GM19324 (cell line): ENCODE results near the gene DGCR8.

Experiments
- ATAC-seq: cut with Tn5 transposase; IDR thresholded peaks from one replicate; pipeline ENCODE4 v1.9.1; 2021; ENCODE audit warnings: mild to moderate bottlenecking, moderate library complexity; ENCODE audit not compliant: unreplicated experiment, low FRiP score

DGCR8 gene

DNA sequence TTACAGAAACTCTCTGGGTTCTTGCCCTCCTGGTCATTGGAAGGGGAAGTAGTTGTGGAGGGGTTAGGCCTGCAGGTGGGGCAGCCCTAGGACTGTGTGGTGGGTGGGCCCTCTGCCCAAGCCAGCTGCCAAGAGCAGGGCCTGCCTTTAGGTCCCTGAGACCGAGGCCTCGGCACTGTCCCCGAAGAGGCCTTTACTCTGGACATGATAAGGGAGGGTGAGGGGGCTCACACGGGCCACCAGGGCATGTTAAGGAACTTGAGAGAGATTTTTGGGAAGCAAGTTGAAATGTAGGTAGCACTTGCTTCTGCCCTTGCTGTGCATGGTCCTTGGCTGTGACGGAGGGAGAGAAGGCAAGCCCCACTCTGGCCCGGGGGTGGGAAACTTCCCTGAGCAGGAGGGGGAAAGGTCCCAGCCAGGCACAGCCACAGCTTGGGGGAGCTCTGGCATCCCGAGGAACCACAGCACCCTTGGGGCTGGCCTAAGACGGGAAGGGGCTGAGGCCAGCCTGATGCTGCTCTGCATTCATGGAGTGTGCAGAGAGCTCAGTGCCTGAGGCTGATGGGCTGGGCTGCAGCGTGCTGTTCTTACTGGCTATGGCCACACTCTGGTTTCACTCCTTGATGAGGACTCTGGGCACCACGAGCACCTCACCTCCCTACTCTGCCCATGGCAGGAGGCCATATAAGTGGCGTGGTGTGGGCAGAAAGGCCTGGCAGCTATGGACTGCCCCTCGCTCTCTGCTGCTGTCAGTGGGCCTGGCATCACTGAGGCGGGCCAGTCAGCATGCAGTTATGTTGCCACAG lies 28.1 kb downstream of the DGCR8 start:
- ATAC-seq: no peak

GRCh38 chr22:20108757-20109230 lies 28.8 kb downstream of the DGCR8 start:
- ATAC-seq: no peak

GRCh38 chr22:20109411-20110358 lies 29.6 kb downstream of the DGCR8 start:
- no peak for ATAC-seq

GRCh38 chr22:20110359-20110985 lies 30.4 kb downstream of the DGCR8 start:
- ATAC-seq: no peak

DNA sequence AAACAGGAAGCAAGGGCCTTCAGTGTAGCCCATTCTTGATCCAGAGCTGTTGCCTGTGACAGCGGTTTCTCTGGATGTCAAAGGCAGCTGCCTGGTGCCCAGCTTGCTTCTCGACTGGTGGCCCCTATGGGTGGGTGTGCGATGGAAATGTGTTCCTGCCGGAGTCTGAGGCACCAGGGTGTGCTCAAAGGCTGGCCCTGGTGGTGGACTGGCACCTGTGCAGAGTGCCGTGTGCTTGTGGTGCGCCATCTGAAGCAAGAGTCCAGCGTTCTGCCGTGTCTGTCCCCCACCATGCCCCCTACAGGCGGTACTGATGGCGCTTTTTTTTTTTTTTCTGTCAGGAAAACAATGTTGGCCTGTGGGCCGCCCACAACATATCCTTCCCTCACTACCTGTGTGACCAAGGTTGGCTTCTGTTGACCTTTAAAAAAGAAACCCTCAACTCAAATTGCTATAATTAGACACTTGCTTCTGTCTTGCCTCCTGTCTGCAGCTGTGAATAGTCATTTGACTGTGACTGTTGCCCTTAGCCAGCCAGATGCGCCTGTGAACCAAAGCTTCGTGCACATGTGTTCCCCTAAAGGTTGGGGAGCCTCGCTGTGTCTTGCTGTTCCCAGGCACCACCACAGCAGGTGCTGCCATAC lies 31.1 kb downstream of the DGCR8 start:
- ATAC-seq: no peak

GRCh38 chr22:20111689-20112622 lies 31.9 kb downstream of the DGCR8 start:
- ATAC-seq: no peak

DNA sequence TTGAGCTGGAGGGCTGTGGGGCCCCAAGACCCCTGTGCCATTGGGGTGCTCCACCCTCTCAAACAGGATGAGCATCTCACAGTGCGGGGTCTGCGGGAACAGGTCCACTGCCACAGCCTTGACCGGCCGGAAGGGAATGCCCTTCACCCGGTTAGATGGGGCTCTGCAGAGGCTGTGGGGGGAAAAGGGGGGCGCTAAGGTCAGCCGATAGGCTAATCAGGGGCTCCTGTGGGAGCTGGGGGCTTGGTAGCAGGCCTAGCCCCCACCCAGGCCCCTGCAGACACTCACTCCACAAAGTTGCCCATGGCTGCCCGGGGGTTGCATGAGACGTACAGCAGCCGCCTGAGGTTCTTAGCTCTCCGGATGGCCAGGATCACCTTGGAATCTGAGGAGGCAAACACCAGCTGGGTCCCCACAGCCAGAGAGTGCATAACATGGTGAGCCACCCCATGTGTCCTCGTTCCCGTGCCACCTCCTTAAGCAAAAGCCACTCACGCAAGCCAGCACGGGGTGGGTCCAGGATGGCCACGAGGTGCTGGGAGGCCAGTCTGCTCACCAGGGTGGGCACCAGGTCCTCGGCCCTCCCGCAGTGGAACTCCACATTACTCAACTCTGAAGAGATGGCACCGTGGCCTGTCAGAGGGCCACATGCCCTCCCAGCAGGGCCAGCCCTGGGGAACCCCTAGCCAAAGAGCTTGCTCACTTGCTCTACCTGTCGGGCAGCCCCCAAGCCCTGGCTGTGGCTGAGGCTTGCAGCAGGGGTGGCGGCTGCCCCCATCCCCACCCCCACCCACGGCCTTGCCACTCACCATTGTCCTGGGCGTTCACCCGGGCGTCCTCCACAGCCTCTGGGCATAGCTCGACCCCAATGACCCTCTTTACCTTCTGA lies 32.8 kb downstream of the DGCR8 start:
- no peak for ATAC-seq

DNA sequence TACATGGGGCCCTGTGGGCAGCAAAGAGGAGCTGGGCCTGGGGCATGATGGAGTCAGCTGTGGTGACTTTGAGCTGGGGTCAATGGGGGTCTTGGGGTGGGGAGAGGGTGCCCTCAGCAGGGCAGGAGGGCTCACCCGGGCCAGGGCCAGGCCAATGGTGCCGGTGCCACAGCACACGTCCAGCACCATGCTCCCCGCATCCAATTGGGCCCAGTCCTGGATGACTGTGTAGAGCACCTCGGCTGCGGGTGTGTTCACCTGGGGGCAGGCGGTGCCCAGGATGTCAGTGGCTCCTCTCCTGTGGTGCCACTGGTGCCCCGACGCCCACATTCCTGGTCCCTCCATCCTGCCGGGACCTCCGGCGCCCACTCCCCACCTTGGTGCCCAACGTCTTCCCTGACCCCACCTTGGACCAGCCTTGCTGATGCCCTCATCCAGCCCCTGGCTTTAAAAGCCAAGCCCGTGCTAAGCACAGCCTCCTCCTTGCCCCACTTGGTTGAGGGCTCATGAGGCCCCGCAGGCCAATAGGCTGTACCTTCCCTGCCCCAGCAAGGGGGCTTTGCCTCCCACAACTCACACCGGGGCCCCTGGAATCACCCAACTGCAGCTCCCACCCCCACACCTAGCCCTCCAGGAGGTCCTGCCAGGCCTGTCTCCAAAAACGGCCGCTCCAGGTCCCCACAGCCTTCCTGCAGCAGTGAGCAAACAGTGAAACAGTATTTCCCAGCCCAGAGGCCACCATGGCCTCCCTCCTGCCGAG lies 33.7 kb downstream of the DGCR8 start:
- ATAC-seq: no peak

DNA sequence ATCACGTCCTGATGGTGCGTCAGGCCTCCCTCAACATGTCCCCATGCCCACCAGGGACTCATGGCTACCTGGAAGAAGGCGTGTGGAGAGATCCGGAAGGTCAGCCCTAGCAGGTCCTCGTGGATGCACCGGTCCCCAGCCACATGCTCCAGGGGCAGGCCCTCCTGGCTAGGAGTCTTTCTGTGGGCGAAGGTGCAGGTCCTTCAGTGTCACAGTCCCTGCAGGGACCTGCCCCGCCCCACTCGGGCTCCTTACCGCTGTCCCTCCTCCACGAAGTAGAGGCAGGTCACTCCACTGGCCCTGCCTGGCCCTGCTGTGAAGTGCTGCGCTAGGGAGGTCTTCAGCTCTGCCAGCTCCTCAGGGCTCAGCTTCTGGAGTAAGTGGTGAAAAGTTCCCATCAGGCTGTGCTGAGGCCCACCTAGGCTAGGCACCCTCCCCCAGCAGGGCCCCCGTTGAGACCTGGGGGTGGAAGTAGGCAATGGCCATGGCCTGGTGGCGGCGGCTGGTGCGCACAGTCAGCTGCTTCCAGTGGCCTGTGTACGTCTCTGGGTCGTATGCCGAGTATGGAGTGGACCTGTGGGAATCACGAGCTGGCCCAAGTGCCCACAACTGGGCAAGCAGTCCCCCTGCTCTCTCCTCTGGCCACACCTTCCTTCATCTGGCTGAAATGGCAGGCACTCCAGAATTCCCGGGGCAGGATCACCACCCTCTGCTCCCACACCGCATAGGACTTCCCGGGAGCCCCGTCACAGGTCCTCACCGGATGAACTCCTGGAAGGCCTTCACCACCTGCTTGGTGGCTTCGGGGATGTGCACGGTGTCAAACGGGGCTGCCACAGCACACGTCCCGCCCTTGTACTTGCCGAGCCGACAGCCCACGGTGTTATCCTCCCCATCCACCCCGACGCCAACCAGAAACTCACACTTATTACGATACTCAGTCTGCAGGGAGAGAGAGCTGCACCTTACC lies 34.8 kb downstream of the DGCR8 start:
- ATAC-seq: no peak

DNA sequence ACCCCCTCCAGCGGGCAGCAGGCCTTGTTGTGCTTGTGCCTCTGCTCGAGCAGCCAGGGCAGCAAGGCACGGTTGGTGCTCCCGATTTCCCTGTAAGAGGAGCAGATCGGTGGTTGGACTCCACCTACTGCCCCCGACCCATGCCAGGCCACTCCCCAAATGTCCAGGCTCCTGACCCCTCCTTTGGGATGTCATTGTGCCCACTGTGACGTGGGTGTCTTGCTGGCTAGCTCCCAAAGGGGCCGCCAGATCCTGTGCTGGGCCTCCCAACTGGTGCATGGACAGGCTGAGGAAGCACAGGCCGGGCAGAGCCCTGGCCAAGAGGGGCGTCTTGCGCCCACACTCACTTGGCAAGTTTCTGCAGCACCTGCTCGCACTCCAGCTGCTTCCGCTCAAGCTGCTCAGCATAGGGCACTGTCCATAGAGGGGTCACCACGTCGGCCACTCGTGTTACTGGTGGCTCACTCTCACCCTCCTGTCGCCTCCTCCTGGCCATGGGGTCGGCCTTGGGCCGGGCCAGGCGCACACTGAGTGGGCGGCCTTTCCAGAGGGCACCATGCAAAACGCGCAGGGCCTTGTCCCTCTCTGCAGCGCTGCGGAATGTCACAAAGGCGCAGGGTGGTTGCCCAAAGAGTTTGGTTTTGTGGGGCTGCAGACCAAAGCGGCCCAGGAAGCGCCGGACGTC lies 35.8 kb downstream of the DGCR8 start, which contains the start of gene RANBP1:
TSS of gene RANBP1 (plus strand) at position 414 of the 685 bp plus-strand sequence. CDS start at position 495, 81 bp downstream.
- ATAC-seq: no peak

DNA sequence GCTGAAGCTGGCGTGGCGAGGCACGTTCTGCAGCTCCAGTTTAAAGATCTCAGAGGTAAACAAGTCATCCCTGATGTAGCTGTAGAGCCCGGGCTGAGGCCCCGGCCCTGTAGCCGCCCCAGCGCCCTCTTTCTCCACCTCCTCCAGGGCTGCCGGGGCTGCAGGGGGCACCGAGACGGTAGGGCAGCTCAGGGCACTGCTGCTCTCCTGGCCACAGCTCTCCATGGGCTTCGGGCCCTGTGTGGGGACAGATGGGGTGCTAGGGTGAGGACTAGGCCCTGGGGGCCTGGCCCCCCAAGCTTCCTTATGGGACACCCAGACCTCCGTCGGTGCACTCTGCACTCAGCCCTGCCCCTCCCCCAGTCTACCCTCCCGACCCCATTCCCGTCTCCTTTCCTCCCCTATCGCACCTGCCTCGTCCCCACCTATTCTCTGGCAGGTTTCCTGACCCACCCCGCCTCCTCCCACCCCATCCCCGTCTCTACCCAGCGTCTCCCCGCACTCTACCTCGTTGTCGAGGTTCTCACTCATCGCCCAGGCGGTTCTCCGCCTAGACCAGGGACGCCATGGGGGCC lies 36.4 kb downstream of the DGCR8 start:
- ATAC-seq: no peak

DNA sequence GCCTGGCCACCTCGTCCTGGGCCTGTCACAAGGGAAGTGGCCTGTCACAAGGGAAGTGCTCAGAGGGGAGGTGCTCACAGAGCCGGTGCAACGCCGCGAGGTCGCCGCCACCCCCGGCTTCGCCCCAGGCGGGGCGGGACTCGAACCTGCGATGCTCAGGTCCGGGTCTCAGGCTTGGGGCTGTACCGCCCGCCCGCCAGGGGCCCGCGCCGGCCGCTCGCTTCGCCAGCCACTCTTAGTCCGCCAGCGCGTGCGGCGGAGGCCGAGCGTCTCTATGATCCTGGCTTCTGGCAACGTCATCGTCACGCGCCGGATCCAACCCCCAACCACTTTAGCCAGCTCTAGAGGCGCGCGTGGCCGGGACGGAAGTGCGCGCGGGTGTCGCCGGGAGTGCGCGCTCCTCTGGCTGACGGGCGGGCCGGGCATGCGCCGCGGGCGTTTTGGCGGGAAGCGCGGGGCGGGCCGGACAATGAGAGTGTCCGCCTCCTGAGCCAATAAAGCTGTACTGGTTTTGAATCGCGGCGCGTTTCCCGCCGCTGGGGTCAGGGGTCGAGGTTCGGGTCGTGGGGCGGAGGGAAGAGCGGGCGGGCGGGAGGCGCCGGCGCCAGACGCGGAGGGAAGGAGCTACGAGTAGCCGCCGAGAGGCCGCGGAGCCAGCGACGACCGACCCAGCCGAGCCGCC lies 37.1 kb downstream of the DGCR8 start, which contains the start of gene TRMT2A:
TSS of gene TRMT2A (minus strand) at position 276 of the 682 bp plus-strand sequence. CDS start 320 bp downstream, outside the sequence.
- ATAC-seq: peak; percentile 88

DNA sequence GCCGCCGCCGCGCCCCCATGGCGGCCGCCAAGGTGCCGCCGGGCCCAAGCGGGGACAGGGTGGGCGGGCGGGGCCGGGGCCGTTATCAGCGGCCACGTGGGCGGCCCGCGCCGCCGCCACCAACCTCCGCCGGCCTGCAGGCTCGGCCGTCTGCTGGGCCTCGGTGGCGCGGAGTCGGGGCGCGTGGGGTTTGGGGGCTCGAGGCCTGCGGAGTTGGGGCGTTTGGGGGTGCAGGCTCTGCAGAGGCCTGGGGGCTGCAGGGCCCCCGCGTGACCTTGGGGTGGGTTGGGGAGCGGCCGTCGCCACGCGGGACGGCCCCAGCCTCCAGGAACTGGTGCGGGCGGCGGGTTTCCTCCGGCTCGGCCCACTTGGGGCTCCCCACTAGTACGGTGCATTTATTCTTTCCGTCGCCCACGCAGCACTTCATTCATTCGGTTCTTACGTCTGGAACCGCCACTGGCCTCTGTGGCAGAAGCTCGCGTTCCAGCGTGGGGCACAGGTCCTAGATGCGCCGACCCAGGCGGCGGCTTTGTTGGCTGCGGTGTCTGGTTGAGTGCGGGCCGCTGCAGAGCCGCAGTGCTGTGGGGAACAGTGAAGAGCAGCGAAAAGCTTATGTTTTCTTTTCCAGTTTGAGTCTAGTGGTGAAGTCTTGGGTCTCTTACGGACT lies 37.7 kb downstream of the DGCR8 start:
- ATAC-seq: peak; percentile 12
